ENCODE data around the gene AP3S2. TPM values are rescaled to one million over a fixed set of nuclear protein-coding genes. Genes with fewer than 3 reads are reported as not detected.

Gene AP3S2
- total and polyA plus RNA-seq, 2 of the 4 experiments (the other 2 are of a cell fraction): 12.6 to 34.1 TPM

- no peak overlapping the region for H3K4me3 ChIP-seq (ENCODE audit: insufficient read depth, low read depth, low read length)
- H3K9me3 ChIP-seq (ENCODE audit: control insufficient read depth, insufficient read depth, low read length): no peaks in the 10 kb centered on the region
- H2AFZ ChIP-seq (replicated peaks; ENCODE audit: low read length, poor library complexity): no peak overlapping the region
- no peak overlapping the region for H3K27ac ChIP-seq (ENCODE audit: insufficient read depth, low read length)
- no peak overlapping the region for H2BK120ac ChIP-seq (ENCODE audit: low read depth, low read length)
- no peak overlapping the region for H2AK9ac ChIP-seq (replicated peaks; ENCODE audit: low read depth, low read length, poor library complexity)
- no TSS peak for BruUV-seq (replicated peaks)
- H3K4me2 ChIP-seq (ENCODE audit: low read depth, low read length): no peak overlapping the region
- ChIA-PET CTCF (no interaction called here), POLR2A (ENCODE audit: unreplicated experiment) (no interaction called here)
- H3K23ac ChIP-seq (ENCODE audit: low read depth, low read length): no peak overlapping the region
- H4K20me1 ChIP-seq (ENCODE audit: insufficient read depth, low read length): no peaks in the 10 kb centered on the region; the same call in 1 of the 2 replicates
- H3K4me1 ChIP-seq (ENCODE audit: control insufficient read depth, insufficient read depth, low read length): no peaks in the 10 kb centered on the region
- in situ Hi-C loops (cut with MboI; ENCODE audit: low sequenced_read_pairs): no loop called here
- no peak overlapping the region for H2AK5ac ChIP-seq (ENCODE audit: low read depth, low read length)
- H4K91ac ChIP-seq (ENCODE audit: insufficient read depth, low read depth, low read length): no peak overlapping the region
- ATAC-seq (ENCODE audit: low read depth): no peak
- no peak overlapping the region for H2BK20ac ChIP-seq (ENCODE audit: low read depth, low read length)
- no peak overlapping the region for H3K4ac ChIP-seq (ENCODE audit: low read depth, low read length)
- no peak for TF ChIP-seq POLR2A (IDR thresholded peaks at IDR 0.05; ENCODE audit: low read depth, low read length)
- TF ChIP-seq RCOR1 (IDR thresholded peaks at IDR 0.05; ENCODE audit: insufficient replicate concordance, low read length): no peak
- TF ChIP-seq FOS (IDR thresholded peaks at IDR 0.05; ENCODE audit: low read depth, low read length): no peak
- TF ChIP-seq RFX5 (IDR thresholded peaks at IDR 0.05; ENCODE audit: low read depth, low read length): no peak
- no peak for TF ChIP-seq CEBPB (IDR thresholded peaks at IDR 0.05; ENCODE audit: low read depth, low read length)
- no peaks in the 10 kb centered on the region for H3K9me1 ChIP-seq (ENCODE audit: insufficient read depth, low read length)
- WGBS, 2 experiments (ENCODE audit: extremely low coverage in 2 of 2, insufficient read length in 1 of 2): 95% methylated on average over 14 of the region's 15 CpGs; no CpG with 5 or more reads in 1 of the 2 experiments
- no peak overlapping the region for H3K9ac ChIP-seq (ENCODE audit: low read depth, low read length)
- no peak for DNase-seq
- H3K79me1 ChIP-seq (ENCODE audit: low read depth in 1 of 2, low read length in 2 of 2): no peaks in the 10 kb centered on the region
- no peak overlapping the region for H3K14ac ChIP-seq (replicated peaks; ENCODE audit: low read depth, low read length)
- H2BK5ac ChIP-seq (ENCODE audit: low read depth, low read length, poor library complexity, severe bottlenecking): no peak overlapping the region
- intact Hi-C loops (cut with micrococcal nuclease): no loop called here
- no peak overlapping the region for H4K5ac ChIP-seq (ENCODE audit: low read depth, low read length)
- peaks cover 27% of the 10 kb centered on the region for H3K36me3 ChIP-seq (ENCODE audit: control insufficient read depth, insufficient read depth, low read length)
- H3K18ac ChIP-seq (ENCODE audit: low read depth, low read length): no peak overlapping the region
- H4K8ac ChIP-seq (ENCODE audit: low read depth in 2 of 2, low read length in 2 of 2): no peak overlapping the region
- H2BK15ac ChIP-seq (ENCODE audit: low read depth, low read length): no peak overlapping the region
- dilution Hi-C loops (cut with HindIII; ENCODE audit: low sequenced_read_pairs, unreplicated experiment): no loop called here
- no peak overlapping the region for H3K56ac ChIP-seq (ENCODE audit: extremely low read depth, insufficient read depth, low read length)
- H3K27me3 ChIP-seq (ENCODE audit: control insufficient read depth, insufficient read depth, low read length): no peaks in the 10 kb centered on the region
Measured at GRCh38 chr15:89903015-89903857, 9.4 kb upstream of the AP3S2 start.
